Subcutaneous adipose tissue (tissue), 4 donors: Measurements from ENCODE around the gene UBL7. TPM values are rescaled to one million over a fixed set of nuclear protein-coding genes. Genes with fewer than 3 reads are reported as not detected.

Experiments
- total RNA-seq, 4 donors: library from RNA; depleted of rRNA; stranded (reverse); fragments of >200 nt; gene quantifications; one replicate each; pipeline ENCODE4 v1.1.0, GENCODE V29; 2016
- TF ChIP-seq, protein P1 (sequence below): fragments of 450-650 bp; IDR thresholded peaks from one replicate; pipeline ENCODE4 v1.5.1; 2016; ENCODE audit warnings: low read depth, mild to moderate bottlenecking, control low read depth, antibody characterized with exemption, moderate library complexity

The UBL7 gene
- total RNA-seq, 4 donors from 2014 or later, result 31.1 to 38.4 (median 38.2) TPM

DNA sequence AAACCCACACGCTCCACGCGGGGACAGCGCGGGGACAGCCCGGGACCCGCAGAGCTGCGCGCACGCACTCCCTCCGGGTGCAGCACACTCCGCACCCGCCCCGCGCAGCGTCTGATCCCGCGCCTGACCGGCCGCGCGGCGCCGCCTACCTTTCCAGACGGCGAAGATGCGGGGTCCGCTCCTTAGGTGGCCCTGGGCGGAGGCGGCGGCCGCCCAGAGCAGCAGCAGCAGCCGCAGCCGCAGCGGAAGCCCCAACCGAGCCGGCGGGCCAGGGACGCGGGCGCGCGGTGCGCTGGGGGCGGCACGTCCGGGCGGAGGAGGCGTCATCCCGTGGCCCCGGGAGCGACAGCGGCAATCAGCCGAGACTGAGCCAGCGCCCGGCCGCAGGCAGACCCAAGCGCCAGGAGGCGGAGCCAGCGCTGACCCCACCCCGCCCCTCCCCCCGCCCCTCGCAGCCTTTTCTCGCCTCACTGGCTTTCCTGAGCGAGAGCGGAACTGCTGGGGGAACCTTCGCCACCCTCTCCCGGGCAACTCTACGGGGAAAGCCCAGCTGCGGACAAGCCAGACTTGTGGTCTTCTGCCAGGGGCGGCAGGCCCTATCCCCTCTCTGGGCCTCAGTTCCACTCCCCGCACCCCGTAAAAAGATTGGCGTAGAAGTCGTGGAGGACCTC lies 27.2 kb downstream of the UBL7 start, which contains the start of gene SEMA7A:
TSS of gene SEMA7A (minus strand) at position 367 of the 671 bp plus-strand sequence. CDS start at position 327, 40 bp downstream.
- TF ChIP-seq, protein P1, sequence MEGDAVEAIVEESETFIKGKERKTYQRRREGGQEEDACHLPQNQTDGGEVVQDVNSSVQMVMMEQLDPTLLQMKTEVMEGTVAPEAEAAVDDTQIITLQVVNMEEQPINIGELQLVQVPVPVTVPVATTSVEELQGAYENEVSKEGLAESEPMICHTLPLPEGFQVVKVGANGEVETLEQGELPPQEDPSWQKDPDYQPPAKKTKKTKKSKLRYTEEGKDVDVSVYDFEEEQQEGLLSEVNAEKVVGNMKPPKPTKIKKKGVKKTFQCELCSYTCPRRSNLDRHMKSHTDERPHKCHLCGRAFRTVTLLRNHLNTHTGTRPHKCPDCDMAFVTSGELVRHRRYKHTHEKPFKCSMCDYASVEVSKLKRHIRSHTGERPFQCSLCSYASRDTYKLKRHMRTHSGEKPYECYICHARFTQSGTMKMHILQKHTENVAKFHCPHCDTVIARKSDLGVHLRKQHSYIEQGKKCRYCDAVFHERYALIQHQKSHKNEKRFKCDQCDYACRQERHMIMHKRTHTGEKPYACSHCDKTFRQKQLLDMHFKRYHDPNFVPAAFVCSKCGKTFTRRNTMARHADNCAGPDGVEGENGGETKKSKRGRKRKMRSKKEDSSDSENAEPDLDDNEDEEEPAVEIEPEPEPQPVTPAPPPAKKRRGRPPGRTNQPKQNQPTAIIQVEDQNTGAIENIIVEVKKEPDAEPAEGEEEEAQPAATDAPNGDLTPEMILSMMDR, result no peak

DNA sequence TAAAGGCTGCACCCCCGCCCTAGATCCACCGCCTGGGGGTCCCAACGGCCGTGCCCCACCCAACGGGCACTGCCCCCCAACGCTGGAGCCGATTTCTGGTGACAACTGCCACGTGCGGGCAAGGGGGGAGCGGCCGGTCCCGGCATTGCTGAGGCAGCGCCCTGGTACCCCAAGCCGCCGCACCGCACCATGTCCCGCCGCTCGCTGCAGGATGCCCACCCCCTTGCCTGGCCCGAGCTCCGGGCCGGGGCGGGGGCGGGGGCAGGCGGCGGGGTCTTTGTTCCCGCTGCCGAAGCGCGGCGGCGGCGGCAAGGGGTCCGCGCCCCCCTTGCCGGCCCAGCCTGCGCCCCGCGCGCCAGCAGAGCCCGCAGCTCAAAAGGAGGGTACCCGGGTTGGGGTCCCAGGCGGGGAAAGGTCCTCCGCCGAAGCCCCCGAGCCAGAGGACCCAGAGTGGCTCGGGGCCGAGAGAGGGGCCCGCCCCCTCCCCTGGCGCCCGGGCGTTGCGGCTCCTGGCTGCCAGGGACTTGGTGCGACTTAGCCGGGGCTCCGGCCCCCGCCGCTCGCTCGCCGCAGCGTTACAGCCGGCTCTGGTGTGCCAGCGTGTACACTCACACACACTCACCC lies 27.9 kb downstream of the UBL7 start:
- TF ChIP-seq, protein P1, result no peak

DNA sequence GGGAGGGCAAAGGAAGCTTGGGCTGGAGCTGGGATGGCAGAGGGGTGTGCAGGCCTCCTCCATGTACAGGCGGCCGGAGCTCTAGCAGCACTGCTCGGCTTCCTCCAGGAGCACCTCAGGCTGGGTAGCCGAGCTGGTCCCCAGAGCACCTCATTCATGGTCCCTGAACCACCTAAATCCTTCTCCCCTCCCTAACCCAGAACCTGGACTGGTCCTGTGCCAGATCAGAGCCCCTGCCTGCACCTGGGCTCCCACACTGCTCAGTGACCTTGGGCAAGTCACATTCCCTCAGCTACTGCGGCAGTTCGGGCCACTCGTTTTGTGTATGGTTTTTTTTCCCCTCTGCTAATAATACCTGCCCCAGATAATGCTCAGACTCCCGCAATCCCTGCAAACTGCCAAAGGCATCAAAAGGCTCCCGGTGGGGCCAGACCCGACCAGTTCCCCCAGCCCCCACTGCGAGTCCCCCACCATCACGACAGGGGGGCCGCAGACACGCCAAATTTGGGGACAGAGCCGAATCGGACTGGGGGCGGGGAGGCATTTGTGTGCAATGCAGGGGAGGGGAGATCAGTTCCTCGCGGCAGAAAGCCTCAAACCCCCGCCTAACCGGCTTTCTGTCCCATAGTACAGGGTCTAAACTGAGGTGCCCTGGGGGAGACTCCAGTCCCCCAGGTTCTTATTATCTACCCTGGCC lies 28.5 kb downstream of the UBL7 start:
- TF ChIP-seq, protein P1, result no peak

DNA sequence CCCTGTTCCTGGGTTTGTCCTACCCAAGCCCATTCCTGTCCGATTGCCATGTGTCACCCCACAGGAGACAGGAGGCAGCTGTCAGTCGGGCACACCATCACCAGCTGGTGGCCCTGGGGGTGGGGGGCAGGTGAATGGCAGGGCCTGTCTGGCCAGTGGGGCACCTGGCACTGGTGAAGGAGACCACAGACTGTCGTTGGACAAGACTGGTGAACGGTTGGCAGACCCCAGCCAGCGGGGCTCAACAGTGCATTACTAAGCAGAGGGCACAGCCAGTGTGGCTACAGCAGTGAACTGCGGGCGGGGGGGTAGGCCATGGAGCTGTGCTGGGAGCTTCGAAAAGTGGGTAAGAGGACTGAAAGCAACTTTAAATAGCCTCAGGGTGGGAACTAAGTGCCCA lies 29.3 kb downstream of the UBL7 start:
- TF ChIP-seq, protein P1, result no peak

DNA sequence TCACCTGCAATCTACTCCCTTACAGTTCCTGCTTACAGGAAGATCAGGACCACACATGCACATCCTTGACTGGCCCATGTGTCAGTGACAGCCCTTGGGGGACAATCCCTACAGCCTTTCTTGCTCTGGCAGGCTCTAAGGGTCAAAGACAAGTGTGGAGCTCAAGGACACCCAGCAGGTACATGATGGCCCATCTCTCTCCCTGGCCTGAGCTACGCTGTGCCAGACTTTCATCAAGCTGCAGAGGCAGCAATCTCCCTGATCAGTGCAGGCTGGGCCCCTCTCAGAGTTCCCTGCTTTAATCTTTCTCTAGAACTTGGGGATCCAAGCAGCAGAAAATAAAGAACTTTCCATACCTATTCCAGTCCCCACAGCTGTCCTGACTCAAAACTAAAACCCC lies 29.8 kb downstream of the UBL7 start:
- TF ChIP-seq, protein P1, result no peak

DNA sequence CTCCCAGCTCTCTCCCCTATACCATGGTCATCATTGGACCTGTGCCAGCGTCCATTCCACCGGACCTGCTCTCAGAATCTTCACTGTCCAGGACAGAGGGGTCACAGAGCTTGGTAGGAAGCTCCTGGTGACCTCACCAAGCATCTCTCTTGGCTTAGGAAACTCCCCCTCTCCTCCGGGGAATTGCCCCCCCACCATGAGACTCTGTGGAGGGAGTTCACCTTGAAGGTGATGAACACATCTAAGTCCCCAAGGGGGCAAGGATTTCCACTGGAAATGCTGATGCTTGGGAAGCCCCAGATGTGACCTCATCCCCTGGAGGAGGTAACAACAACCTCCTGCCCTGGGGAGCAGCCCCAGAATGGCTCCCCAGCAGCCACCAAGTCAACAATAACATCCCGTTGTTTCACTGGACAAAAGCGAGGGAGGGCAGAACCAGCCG lies 30.4 kb downstream of the UBL7 start:
- TF ChIP-seq, protein P1, result no peak

DNA sequence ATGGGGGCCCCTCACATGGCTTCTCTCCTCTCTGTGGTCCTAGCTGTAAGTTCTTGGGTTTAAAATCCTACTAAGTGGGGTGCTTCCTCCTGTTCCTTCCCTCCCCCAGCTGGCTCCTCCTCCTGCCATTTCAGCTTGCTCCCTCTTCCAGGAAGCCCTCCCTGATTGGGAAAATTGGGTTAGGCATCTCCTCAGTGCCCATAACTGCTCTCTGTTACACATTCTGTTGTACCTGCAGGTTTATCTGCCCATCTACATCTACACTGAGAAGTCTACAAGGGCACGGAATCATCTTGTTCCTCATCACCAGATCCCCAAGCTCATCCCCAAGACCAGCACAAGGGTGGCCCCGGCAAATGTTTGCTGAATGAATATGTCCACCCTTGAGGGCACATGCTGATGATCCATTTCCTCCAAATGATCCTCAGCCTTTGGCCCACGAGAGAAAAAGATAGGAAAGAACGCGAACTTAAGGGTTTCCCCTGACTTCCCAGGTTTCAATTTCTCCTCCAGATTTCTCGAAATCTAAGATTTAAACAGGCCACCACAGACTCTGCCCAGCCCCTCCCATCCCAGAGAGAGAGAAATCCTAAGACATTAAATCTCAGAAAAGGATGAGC lies 31.1 kb downstream of the UBL7 start:
- TF ChIP-seq, protein P1, result no peak
